WTC11 (cell line): Measurements from ENCODE around the gene TMEM161B. TPM values are rescaled to one million over a fixed set of nuclear protein-coding genes. Genes with fewer than 3 reads are reported as not detected.

Experiments used
- ATAC-seq: fragments of 200-7000 bp; cut with Tn5 transposase; 2 replicates; pipeline ENCODE4 v1.10.0; 2021; ENCODE audit warnings: mild to moderate bottlenecking, moderate library complexity
- CTCF ChIA-PET: fragments of 300-600 bp; sonication (Branson Sonifier 250); formaldehyde crosslinking; loops from one replicate; lab custom pipeline; 2021; ENCODE audit warnings: antibody characterized with exemption; lab: Charles Lee
- POLR2A ChIA-PET: fragments of 350-600 bp; sonication (Branson Sonifier 250); formaldehyde crosslinking; loops from one replicate; lab custom pipeline; 2021; ENCODE audit warnings: antibody characterized with exemption; lab: Charles Lee
- DNase-seq: peaks from one replicate; pipeline ENCODE4 v3.0.0; 2021; ENCODE audit warnings: low spot score
- H3K27ac Mint-ChIP-seq: 2 replicates; pipeline ENCODE4 v1.8.0; 2021; ENCODE audit warnings: mixed read lengths
- H3K27me3 Mint-ChIP-seq: 2 replicates; pipeline ENCODE4 v1.8.0; 2021; ENCODE audit warnings: low read depth, mild to moderate bottlenecking, moderate library complexity, mixed read lengths
- H3K36me3 Mint-ChIP-seq: 2 replicates; pipeline ENCODE4 v1.8.0; 2021; ENCODE audit warnings: mixed read lengths
- H3K4me1 Mint-ChIP-seq: 2 replicates; pipeline ENCODE4 v1.8.0; 2022; ENCODE audit warnings: mixed read lengths
- H3K4me3 Mint-ChIP-seq: 2 replicates; pipeline ENCODE4 v1.8.0; 2021; ENCODE audit warnings: mild to moderate bottlenecking, moderate library complexity, mixed read lengths
- H3K9me3 Mint-ChIP-seq: 2 replicates; pipeline ENCODE4 v1.8.0; 2021; ENCODE audit warnings: mixed read lengths
- ARID4B ChIP-seq: sonication (generic); formaldehyde crosslinking; IDR thresholded peaks from 2 replicates; pipeline ENCODE4 v1.8.0; 2023; ENCODE audit warnings: missing genetic modification reagents, mild to moderate bottlenecking, borderline replicate concordance
- CDX4 ChIP-seq: fragments of 250-450 bp; sonication (Bioruptor Pico); IDR thresholded peaks from 2 replicates; pipeline ENCODE4 v1.9.0; 2021; ENCODE audit warnings: moderate library complexity, mild to moderate bottlenecking, inconsistent platforms, borderline replicate concordance
- CREB1 ChIP-seq: sonication (generic); formaldehyde crosslinking; IDR thresholded peaks from 2 replicates; pipeline ENCODE4 v1.8.0; 2023; ENCODE audit warnings: mild to moderate bottlenecking, missing genetic modification reagents
- E2F1 ChIP-seq: sonication (generic); formaldehyde crosslinking; IDR thresholded peaks from 2 replicates; pipeline ENCODE4 v1.8.0; 2022; ENCODE audit warnings: mild to moderate bottlenecking, missing genetic modification reagents
- HMGA2 ChIP-seq: fragments of 250-450 bp; sonication (Bioruptor Pico); IDR thresholded peaks from 2 replicates; pipeline ENCODE4 v1.4.0; 2021; ENCODE audit warnings: mild to moderate bottlenecking, moderate library complexity
- KAT7 ChIP-seq: sonication (generic); formaldehyde crosslinking; IDR thresholded peaks from 2 replicates; pipeline ENCODE4 v1.8.1; 2023; ENCODE audit warnings: missing genetic modification reagents, mild to moderate bottlenecking, borderline replicate concordance
- MXD4 ChIP-seq: fragments of 250-450 bp; sonication (Bioruptor Pico); IDR thresholded peaks from 2 replicates; pipeline ENCODE4 v1.8.0; 2021; ENCODE audit warnings: mild to moderate bottlenecking, moderate library complexity, borderline replicate concordance
- NFATC4 ChIP-seq: fragments of 250-450 bp; sonication (Bioruptor Pico); IDR thresholded peaks from 2 replicates; pipeline ENCODE4 v1.9.0; 2021; ENCODE audit warnings: mild to moderate bottlenecking
- NR1H2 ChIP-seq: sonication (generic); formaldehyde crosslinking; IDR thresholded peaks from 2 replicates; pipeline ENCODE4 v1.9.0; 2021; ENCODE audit warnings: mild to moderate bottlenecking, moderate library complexity, missing genetic modification reagents
- NR2C2 ChIP-seq: sonication (generic); formaldehyde crosslinking; IDR thresholded peaks from 2 replicates; pipeline ENCODE4 v1.8.0; 2022; ENCODE audit warnings: mild to moderate bottlenecking, missing genetic modification reagents
- PRDM15 ChIP-seq: sonication (generic); formaldehyde crosslinking; IDR thresholded peaks from 2 replicates; pipeline ENCODE4 v1.8.0; 2022; ENCODE audit warnings: missing genetic modification reagents
- SOX15 ChIP-seq: fragments of 250-450 bp; sonication (Bioruptor Pico); IDR thresholded peaks from 2 replicates; pipeline ENCODE4 v1.9.0; 2021; ENCODE audit warnings: mild to moderate bottlenecking
- SP1 ChIP-seq: sonication (generic); formaldehyde crosslinking; conservative IDR thresholded peaks from 2 replicates; pipeline ENCODE4 v1.8.1; 2022; ENCODE audit warnings: missing genetic modification reagents
- ZNF121 ChIP-seq: sonication (generic); formaldehyde crosslinking; IDR thresholded peaks from 2 replicates; pipeline ENCODE4 v1.8.0; 2023; ENCODE audit warnings: missing genetic modification reagents
- ZNF232 ChIP-seq: sonication (generic); formaldehyde crosslinking; IDR thresholded peaks from 2 replicates; pipeline ENCODE4 v1.8.0; 2022; ENCODE audit warnings: mild to moderate bottlenecking, missing genetic modification reagents
- ZNF281 ChIP-seq: sonication (generic); formaldehyde crosslinking; IDR thresholded peaks from 2 replicates; pipeline ENCODE4 v1.8.0; 2023; ENCODE audit warnings: mild to moderate bottlenecking, missing genetic modification reagents
- ZNF396 ChIP-seq: fragments of 250-450 bp; sonication (Bioruptor Pico); IDR thresholded peaks from 2 replicates; pipeline ENCODE4 v1.8.0; 2021; ENCODE audit warnings: mild to moderate bottlenecking, moderate library complexity, borderline replicate concordance
- ZNF532 ChIP-seq: fragments of 250-450 bp; sonication (Bioruptor Pico); IDR thresholded peaks from 2 replicates; pipeline ENCODE4 v1.9.0; 2021; ENCODE audit warnings: mild to moderate bottlenecking, borderline replicate concordance
- ZSCAN18 ChIP-seq: fragments of 250-450 bp; sonication (Bioruptor Pico); IDR thresholded peaks from 2 replicates; pipeline ENCODE4 v2.1.2; 2022; ENCODE audit warnings: mild to moderate bottlenecking, moderate library complexity
- total RNA-seq: library from RNA; stranded (reverse); gene quantifications from 3 replicates; pipeline ENCODE4 v1.2.3, GENCODE V29; 2021

Gene TMEM161B
- total RNA-seq, 1 experiment from 2014 or later = 17.0 TPM

GRCh38 chr5:88287302-88287701 is 18.7 kb upstream of the TMEM161B start (continued):
- TF ChIP-seq ARID4B = no peak
- no peak for TF ChIP-seq ZNF396 (CRISPR knock-in tag)
- no peak for TF ChIP-seq SP1 (CRISPR knock-in tag)
- TF ChIP-seq MXD4 (CRISPR knock-in tag) = no peak
- no peak for TF ChIP-seq E2F1 (CRISPR knock-in tag)
- TF ChIP-seq CDX4 (CRISPR knock-in tag) = no peak
- TF ChIP-seq HMGA2 = no peak
- no peak for TF ChIP-seq NR2C2
- TF ChIP-seq ZNF232 (CRISPR knock-in tag) = no peak

- Mint-ChIP-seq H3K4me1 (peaks cover 6% of the 10 kb centered on the region), H3K36me3 (peaks cover 12% of the 10 kb centered on the region), H3K4me3 (no peak overlapping the region), H3K27ac (no peak overlapping the region), H3K9me3 (no peaks in the 10 kb centered on the region), H3K27me3 (no peaks in the 10 kb centered on the region)
- no peak for ATAC-seq
- ChIA-PET POLR2A (no interaction called here), CTCF (no interaction called here)
- DNase-seq = no peak
- TF ChIP-seq PRDM15 (CRISPR knock-in tag) = no peak
- no peak for TF ChIP-seq KAT7 (CRISPR knock-in tag)
- TF ChIP-seq CREB1 (CRISPR knock-in tag) = no peak
- TF ChIP-seq NFATC4 = no peak
- no peak for TF ChIP-seq SOX15 (CRISPR knock-in tag)
- no peak for TF ChIP-seq ZNF281 (CRISPR knock-in tag)
- no peak for TF ChIP-seq ZNF532 (CRISPR knock-in tag)
- no peak for TF ChIP-seq NR1H2 (CRISPR knock-in tag)
- TF ChIP-seq SP1 (CRISPR knock-in tag) = no peak
- TF ChIP-seq ZNF121 (CRISPR knock-in tag) = no peak
- TF ChIP-seq ZSCAN18 (CRISPR knock-in tag) = no peak
These were observed 15.0 kb upstream of the TMEM161B start for GRCh38 chr5:88283690-88284089.
